ENCODE data around the gene MARCHF6.

DNA sequence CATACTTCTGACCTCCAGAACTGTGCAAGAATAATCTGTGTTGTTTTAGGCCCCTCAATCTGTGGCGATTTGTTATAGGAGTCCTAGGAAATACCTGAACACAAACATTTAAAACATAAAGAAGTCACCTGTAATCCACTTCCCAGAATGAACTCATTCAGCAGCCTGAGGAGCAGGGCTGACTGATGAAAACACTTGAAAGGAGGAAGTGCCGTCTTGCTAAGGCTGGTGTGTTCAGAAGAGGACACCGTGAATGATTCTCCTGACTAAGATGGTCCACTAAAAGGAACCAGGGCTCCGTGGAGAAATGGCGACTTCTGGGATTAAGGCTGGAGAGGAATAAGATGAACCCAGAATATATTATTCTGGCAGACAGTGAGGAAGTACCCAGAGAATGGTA lies 18.7 kb upstream of the MARCHF6 start:
- TF ChIP-seq, protein P1, sequence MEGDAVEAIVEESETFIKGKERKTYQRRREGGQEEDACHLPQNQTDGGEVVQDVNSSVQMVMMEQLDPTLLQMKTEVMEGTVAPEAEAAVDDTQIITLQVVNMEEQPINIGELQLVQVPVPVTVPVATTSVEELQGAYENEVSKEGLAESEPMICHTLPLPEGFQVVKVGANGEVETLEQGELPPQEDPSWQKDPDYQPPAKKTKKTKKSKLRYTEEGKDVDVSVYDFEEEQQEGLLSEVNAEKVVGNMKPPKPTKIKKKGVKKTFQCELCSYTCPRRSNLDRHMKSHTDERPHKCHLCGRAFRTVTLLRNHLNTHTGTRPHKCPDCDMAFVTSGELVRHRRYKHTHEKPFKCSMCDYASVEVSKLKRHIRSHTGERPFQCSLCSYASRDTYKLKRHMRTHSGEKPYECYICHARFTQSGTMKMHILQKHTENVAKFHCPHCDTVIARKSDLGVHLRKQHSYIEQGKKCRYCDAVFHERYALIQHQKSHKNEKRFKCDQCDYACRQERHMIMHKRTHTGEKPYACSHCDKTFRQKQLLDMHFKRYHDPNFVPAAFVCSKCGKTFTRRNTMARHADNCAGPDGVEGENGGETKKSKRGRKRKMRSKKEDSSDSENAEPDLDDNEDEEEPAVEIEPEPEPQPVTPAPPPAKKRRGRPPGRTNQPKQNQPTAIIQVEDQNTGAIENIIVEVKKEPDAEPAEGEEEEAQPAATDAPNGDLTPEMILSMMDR (IDR thresholded peaks at IDR 0.05) = no peak
- no peak for TF ChIP-seq POLR2A (IDR thresholded peaks at IDR 0.05)
